Common myeloid progenitor, CD34-positive (primary cell): ENCODE results near the gene ZMYND10.

Experiments
- CTCF ChIA-PET: fragments of 350-600 bp; sonication (Branson Sonifier 250); formaldehyde crosslinking; loops from one replicate; lab custom pipeline; 2021; ENCODE audit warnings: antibody characterized with exemption; lab: Charles Lee
- POLR2A ChIA-PET: fragments of 350-600 bp; sonication (Branson Sonifier 250); formaldehyde crosslinking; loops from one replicate; lab custom pipeline; 2021; ENCODE audit warnings: antibody characterized with exemption; lab: Charles Lee
- DNase-seq, 3 donors: peaks; one replicate each; pipeline versions ENCODE4 v3.0.0 to v3.0.0-alpha.2; 2013
- H3K27ac ChIP-seq, 2 experiments: 1 replicate in 1 of 2; 2 replicates in 1 of 2; pipeline ENCODE4 v1.7.0; 2013; ENCODE audit warnings: inconsistent platforms in 2 of 2, low read length in 2 of 2, mild to moderate bottlenecking in 2 of 2, low read depth in 1 of 2, moderate library complexity in 1 of 2; ENCODE audit not compliant: severe bottlenecking in 2 of 2, insufficient read depth in 1 of 2, poor library complexity in 1 of 2
- H3K27me3 ChIP-seq, 5 experiments: replicated peaks in 2 of 5; 1 replicate in 3 of 5; 2 replicates in 2 of 5; pipeline versions ENCODE4 v1.6.1 to v1.7.0; 2013; ENCODE audit warnings: low read length in 4 of 5, mild to moderate bottlenecking in 2 of 5, moderate library complexity in 2 of 5, inconsistent platforms in 1 of 5; ENCODE audit not compliant: insufficient read depth in 5 of 5, control insufficient read depth in 4 of 5
- H3K36me3 ChIP-seq, 4 experiments: 1 replicate in 2 of 4; 2 replicates in 2 of 4; pipeline versions ENCODE4 v1.6.1 to v1.7.0; 2013; ENCODE audit warnings: low read length in 3 of 4, control low read depth in 1 of 4, mild to moderate bottlenecking in 1 of 4; ENCODE audit not compliant: control insufficient read depth in 4 of 4, insufficient read depth in 4 of 4
- H3K4me1 ChIP-seq, 4 experiments: 1 replicate in 3 of 4; 2 replicates in 1 of 4; pipeline versions ENCODE4 v1.6.1 to v1.7.1; 2013; ENCODE audit warnings: low read length in 3 of 4, mild to moderate bottlenecking in 3 of 4, control low read depth in 1 of 4, inconsistent platforms in 1 of 4, moderate library complexity in 1 of 4; ENCODE audit not compliant: control insufficient read depth in 4 of 4, insufficient read depth in 4 of 4; ENCODE audit errors: control extremely low read depth in 1 of 4
- H3K4me3 ChIP-seq, 7 experiments: 1 replicate in 4 of 7; 2 replicates in 3 of 7; pipeline versions ENCODE4 v1.5.1 to v1.7.0; 2013; ENCODE audit warnings: mild to moderate bottlenecking in 7 of 7, low read length in 6 of 7, moderate library complexity in 6 of 7, inconsistent platforms in 2 of 7, low read depth in 2 of 7, control low read depth in 1 of 7; ENCODE audit not compliant: insufficient read depth in 4 of 7, control insufficient read depth in 1 of 7; ENCODE audit errors: extremely low read depth in 1 of 7
- H3K9me3 ChIP-seq, 5 experiments: 1 replicate in 4 of 5; 2 replicates in 1 of 5; pipeline versions ENCODE4 v1.6.1 to v1.7.1; 2013; ENCODE audit warnings: low read length in 4 of 5, mild to moderate bottlenecking in 2 of 5, inconsistent platforms in 1 of 5, low read depth in 1 of 5, moderate library complexity in 1 of 5; ENCODE audit not compliant: control insufficient read depth in 4 of 5, insufficient read depth in 2 of 5; ENCODE audit errors: control extremely low read depth in 1 of 5
- WGBS: methylation state at CpG from one replicate; pipeline ENCODE4 v1.1.5; 2013; ENCODE audit not compliant: insufficient coverage; 5-methylcytosine and 5-hydroxymethylcytosine counted together

The ZMYND10 gene

DNA sequence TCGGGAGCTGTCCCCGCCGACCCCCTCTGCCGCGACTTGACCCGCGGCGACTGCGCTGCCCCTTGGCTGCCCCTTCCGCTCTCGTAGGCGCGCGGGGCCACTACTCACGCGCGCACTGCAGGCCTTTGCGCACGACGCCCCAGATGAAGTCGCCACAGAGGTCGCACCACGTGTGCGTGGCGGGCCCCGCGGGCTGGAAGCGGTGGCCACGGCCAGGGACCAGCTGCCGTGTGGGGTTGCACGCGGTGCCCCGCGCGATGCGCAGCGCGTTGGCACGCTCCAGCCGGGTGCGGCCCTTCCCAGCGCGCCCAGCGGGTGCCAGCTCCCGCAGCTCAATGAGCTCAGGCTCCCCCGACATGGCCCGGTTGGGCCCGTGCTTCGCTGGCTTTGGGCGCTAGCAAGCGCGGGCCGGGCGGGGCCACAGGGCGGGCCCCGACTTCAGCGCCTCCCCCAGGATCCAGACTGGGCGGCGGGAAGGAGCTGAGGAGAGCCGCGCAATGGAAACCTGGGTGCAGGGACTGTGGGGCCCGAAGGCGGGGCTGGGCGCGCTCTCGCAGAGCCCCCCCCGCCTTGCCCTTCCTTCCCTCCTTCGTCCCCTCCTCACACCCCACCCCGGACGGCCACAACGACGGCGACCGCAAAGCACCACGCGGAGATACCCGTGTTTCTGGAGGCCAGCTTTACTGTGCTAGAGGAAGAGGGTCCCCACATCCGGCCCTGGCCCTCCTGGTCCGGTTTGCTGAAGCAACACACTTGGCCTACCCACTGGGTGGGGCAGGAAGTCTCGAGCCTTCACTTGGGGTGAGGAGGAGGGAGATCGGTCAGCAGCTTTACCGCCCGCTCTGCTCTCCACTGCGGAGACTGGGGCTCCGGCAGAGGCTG, 4.8 kb downstream of the ZMYND10 start, which contains the start of gene RASSF1:
TSS of gene RASSF1 (minus strand) at position 389 of the 882 bp plus-strand sequence. CDS start at position 358, 31 bp downstream.
- 0% methylated on average over 77 of the region's 85 CpGs for WGBS
- H3K36me3 ChIP-seq, result peaks cover 0 to 11% (median 7%) of the 10 kb centered on the region in 4 experiments
- ChIA-PET CTCF (interaction anchor here (0.7 to 6.0 kb wide), 6 partner anchors 8 to 87 kb away, joined by 3 to 51 read pairs (median 3); partner anchors contain the start of genes CYB561D2 and NPRL2), POLR2A (interaction anchor here (0.5 to 1.8 kb wide), 3 partner anchors 9 to 1656 kb away, joined by 3 to 7 read pairs (median 4); no protein-coding TSS in a partner anchor)
- H3K9me3 ChIP-seq, result no peaks in the 10 kb centered on the region
- H3K4me3 ChIP-seq, result peak within 1 kb of the TSS; percentile 42 to 91 (median 73)
- no peaks in the 10 kb centered on the region for H3K27me3 ChIP-seq
- peak in 2 of 3 donors; percentile 70 to 79 for DNase-seq
- peak within 1 kb of the TSS; percentile 93 to 97 for H3K27ac ChIP-seq
- peaks cover 16 to 75% (median 74%) of the 10 kb centered on the region in 4 experiments for H3K4me1 ChIP-seq

DNA sequence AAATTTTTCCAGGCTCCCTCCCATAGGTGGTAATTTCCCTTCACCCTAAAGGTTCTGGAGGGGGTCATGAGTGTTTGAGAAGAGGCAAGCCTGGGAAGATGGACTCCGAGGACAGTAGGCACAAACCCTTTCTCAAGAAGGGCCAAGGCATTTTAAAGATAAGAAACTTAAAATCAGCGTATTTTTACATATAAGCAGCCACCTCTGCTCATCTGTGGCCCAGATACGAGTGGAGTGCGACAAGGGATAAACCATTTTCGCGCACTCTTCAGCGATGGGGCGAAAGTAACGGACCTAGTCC, 5.4 kb downstream of the ZMYND10 start:
- peaks cover 15 to 75% (median 70%) of the 10 kb centered on the region in 4 experiments for H3K4me1 ChIP-seq
- CTCF ChIA-PET, result interaction anchor here (0.9 to 6.0 kb wide), 5 partner anchors 9 to 88 kb away, joined by 3 to 51 read pairs (median 3); partner anchors contain the start of genes CYB561D2 and NPRL2
- POLR2A ChIA-PET, result interaction anchor here (0.5 kb wide), 1 partner anchor 1656 kb away, joined by 4 read pairs; no protein-coding TSS in a partner anchor
- 0% methylated on average over 9 of the region's 9 CpGs for WGBS
- peaks cover 0 to 13% (median 7%) of the 10 kb centered on the region in 4 experiments for H3K36me3 ChIP-seq
- H3K27me3 ChIP-seq, result no peaks in the 10 kb centered on the region
- H3K4me3 ChIP-seq, result peak overlapping the region; percentile 42 to 91 (median 73)
- DNase-seq, result no peak
- H3K9me3 ChIP-seq, result no peaks in the 10 kb centered on the region
- peak overlapping the region in 1 of 2 experiments; percentile 97 for H3K27ac ChIP-seq

DNA sequence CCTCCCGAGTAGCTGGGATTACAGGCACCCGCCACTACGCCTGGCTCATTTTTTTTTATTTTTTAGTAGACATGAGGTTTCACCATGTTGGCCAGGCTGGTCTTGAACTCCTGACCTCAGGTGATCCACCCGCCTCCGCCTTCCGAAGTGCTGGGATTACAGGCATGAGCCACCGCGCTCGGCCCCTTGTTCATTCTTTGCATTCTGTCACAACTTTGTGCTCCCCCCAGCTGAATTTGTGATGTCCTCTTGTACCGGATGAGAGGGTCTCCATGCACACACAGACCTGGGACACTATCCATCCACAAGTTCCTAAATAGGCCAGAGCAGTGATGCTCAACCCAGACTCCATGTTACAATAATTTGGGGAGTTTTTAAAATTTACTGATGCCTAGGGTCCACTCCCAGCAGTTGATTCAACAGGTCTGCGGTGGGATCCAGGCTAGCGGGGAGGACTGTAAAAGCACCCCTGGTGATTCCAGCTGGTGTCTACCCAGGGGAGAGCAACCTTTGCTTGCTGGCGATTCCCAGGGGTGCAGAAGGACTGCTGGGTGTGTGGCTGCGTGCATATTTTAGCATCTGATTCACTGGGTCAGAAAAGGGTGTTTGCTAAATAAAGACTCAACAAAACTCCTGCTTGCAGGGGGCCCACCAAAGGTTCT, 5.9 kb downstream of the ZMYND10 start:
- no peak for DNase-seq
- peak overlapping the region in 6 of 7 experiments; percentile 56 to 91 (median 83) for H3K4me3 ChIP-seq
- H3K9me3 ChIP-seq, result no peaks in the 10 kb centered on the region
- 39% methylated on average over 11 of the region's 14 CpGs for WGBS
- no peaks in the 10 kb centered on the region for H3K27me3 ChIP-seq
- H3K27ac ChIP-seq, result peak overlapping the region; percentile 93 to 97
- peaks cover 15 to 73% (median 69%) of the 10 kb centered on the region in 4 experiments for H3K4me1 ChIP-seq
- POLR2A ChIA-PET, result interaction anchor here (0.5 to 3.6 kb wide), 3 partner anchors 11 to 1657 kb away, joined by 4 to 31 read pairs (median 4); partner anchors contain the start of gene TUSC2
- CTCF ChIA-PET, result interaction anchor here (0.9 to 6.0 kb wide), 3 partner anchors 9 to 30 kb away, joined by 3 to 51 read pairs (median 3); partner anchors contain the start of genes CYB561D2 and NPRL2
- H3K36me3 ChIP-seq, result peaks cover 0 to 15% (median 9%) of the 10 kb centered on the region in 4 experiments

DNA sequence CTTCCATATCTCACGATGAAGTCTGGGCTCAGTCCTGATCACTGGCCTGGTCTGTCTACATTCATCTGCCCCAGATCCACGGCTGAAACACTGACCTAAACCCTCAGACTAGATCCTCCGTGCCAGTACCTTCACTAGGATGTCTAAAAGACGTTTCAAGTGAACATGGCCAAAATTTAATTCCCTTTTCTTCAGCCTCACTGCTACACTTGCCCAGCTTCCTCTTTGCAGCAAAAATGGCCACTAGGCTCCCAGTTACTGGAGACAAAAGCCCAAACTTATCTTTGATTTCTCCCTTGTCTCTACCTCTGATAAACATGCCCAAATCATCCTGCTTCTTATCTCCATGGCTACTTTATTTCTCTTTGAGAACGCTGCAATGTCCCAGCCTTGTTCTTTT, 6.6 kb downstream of the ZMYND10 start:
- H3K9me3 ChIP-seq, result no peaks in the 10 kb centered on the region
- H3K27ac ChIP-seq, result peak overlapping the region; percentile 93 to 97
- peaks cover 0 to 22% (median 16%) of the 10 kb centered on the region in 4 experiments for H3K36me3 ChIP-seq
- peak overlapping the region in 6 of 7 experiments; percentile 2 to 91 (median 83) for H3K4me3 ChIP-seq
- DNase-seq, result peak in 2 of 3 donors; percentile 64 to 71
- H3K27me3 ChIP-seq, result no peaks in the 10 kb centered on the region
- ChIA-PET POLR2A (interaction anchor here (0.7 to 3.6 kb wide), 2 partner anchors 11 to 44 kb away, joined by 4 to 31 read pairs; partner anchors contain the start of gene TUSC2), CTCF (interaction anchor here (1.0 to 6.0 kb wide), 4 partner anchors 10 to 213 kb away, joined by 4 to 51 read pairs (median 13); partner anchors contain the start of genes CYB561D2, HYAL3, NAA80 and NPRL2)
- WGBS, result 3% methylated on average over 4 of the region's 5 CpGs
- H3K4me1 ChIP-seq, result peaks cover 15 to 78% (median 75%) of the 10 kb centered on the region in 4 experiments

DNA sequence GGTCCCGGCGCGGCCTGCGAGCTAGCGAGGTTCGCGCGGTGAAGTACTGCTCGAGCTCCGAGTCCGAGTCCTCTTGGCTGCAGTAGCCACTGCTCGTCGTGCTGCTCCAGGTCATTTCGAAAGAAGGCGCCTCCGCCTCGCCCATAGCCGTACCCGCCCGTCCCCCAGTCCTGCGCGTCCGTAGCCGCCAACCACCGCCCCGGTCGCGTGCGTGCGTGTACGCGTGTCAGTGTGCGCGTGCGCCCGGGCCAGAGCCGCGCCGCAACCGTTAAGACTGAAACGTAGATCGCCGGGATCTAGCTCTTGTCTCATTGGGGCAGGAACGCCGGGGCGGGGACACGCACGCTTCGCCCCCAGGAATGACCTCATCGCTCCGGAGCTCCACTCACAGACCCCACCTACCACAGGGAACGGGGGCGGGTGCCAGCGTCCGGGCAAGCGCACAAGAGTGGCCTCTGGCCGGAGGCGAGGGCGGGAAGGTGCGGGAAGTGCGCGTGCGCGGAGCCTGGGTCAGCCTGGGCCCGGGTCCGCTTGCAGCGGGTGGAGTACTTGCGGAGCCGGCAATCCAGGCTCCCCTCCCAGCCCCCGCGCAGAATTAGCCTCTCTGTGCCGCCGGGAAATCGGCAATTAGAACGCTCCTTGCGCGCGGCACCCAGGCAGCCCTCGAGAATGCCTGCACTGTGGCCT, 8.2 kb downstream of the ZMYND10 start:
- DNase-seq, result peak; percentile 97 to 99 (median 98)
- Histone ChIP-seq H3K9me3 (no peaks in the 10 kb centered on the region), H3K4me3 (peak overlapping the region; percentile 64 to 91 (median 79)), H3K27me3 (no peaks in the 10 kb centered on the region), H3K4me1 (peaks cover 15 to 78% (median 71%) of the 10 kb centered on the region in 4 experiments), H3K36me3 (peaks cover 0 to 32% (median 23%) of the 10 kb centered on the region in 4 experiments), H3K27ac (peak overlapping the region; percentile 93 to 97)
- ChIA-PET CTCF (interaction anchor here (0.7 to 6.0 kb wide), 13 partner anchors 8 to 1331 kb away, joined by 3 to 51 read pairs (median 5); partner anchors contain the start of genes CYB561D2, HYAL2, NPRL2 and TUSC2), POLR2A (interaction anchor here (0.5 to 3.6 kb wide), 10 partner anchors 9 to 1892 kb away, joined by 3 to 31 read pairs (median 4); partner anchors contain the start of genes CYB561D2, HYAL3, NAA80 and NPRL2)
- WGBS, result under 1% methylated on average over 61 of the region's 79 CpGs
